AG04449 (cell line): Measurements from ENCODE around the gene KRT33A.

Experiments used
- CTCF ChIA-PET: fragments of 350-600 bp; formaldehyde crosslinking; extraction: SDS; loops from one replicate; lab custom pipeline; 2021; ENCODE audit warnings: antibody characterized with exemption; lab: Yijun Ruan, JAX
- POLR2A ChIA-PET: fragments of 400-600, 350-600 bp; formaldehyde crosslinking; extraction: SDS; loops from one replicate; lab custom pipeline; 2020; ENCODE audit warnings: antibody characterized with exemption, inconsistent platforms; lab: Yijun Ruan, JAX
- DNase-seq: peaks from one replicate; pipeline ENCODE4 v3.0.0-alpha.2; 2010; ENCODE audit warnings: low read depth, low spot score
- H3K4me3 ChIP-seq: 2 replicates; pipeline ENCODE4 v1.5.1; 2011; ENCODE audit warnings: low read depth, mild to moderate bottlenecking, control low read depth, low read length
- TF ChIP-seq, protein P1 (sequence below): IDR thresholded peaks from one replicate; pipeline ENCODE4 v1.5.1; 2011; ENCODE audit warnings: mild to moderate bottlenecking, moderate library complexity, low read length, control low read depth, inconsistent platforms; ENCODE audit not compliant: insufficient read depth; ENCODE audit errors: missing control alignments

Gene KRT33A

DNA sequence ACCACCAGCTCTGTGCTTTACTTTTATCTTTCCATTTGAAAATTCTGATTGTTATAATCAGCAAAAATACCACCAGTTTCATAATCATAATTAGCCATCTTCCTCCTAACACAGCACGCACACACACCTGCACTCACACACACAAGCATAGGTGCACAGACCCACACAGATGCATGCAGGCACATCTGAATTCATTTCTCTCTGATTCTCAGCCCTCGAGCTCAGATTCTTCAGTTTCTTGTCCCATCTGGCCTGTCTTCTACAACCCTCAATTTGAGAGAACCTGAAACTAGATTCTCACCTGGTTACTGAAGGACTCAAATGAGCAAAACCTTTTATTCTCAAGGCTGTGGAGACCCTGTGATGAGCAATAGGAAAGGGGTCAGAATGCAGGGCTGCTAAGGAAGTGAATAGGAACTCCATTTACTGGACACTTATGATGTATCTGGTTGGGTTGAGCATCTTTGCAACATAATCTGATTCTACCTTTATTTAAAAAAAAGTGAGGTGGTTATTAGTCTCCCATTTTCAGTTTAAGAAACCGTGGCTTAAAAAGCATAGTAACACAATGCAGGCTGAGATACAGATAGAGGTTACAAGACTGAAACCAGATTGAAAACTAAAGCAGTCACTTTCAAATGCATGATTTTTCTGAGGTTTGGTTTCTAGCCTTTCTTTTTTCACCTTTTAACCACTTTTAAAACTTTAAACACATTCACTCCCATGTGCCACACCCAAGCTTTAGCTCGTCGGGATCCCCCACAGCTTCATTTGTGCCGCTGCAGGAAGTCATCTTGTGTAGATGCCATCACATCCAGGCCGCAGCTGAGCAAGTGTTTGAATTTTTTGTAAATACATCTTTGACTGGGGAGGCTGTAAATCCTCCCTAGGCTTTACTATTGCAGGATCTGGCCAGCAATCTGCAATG lies 9.4 kb downstream of the KRT33A start:
- no peak overlapping the region for H3K4me3 ChIP-seq
- TF ChIP-seq, protein P1, sequence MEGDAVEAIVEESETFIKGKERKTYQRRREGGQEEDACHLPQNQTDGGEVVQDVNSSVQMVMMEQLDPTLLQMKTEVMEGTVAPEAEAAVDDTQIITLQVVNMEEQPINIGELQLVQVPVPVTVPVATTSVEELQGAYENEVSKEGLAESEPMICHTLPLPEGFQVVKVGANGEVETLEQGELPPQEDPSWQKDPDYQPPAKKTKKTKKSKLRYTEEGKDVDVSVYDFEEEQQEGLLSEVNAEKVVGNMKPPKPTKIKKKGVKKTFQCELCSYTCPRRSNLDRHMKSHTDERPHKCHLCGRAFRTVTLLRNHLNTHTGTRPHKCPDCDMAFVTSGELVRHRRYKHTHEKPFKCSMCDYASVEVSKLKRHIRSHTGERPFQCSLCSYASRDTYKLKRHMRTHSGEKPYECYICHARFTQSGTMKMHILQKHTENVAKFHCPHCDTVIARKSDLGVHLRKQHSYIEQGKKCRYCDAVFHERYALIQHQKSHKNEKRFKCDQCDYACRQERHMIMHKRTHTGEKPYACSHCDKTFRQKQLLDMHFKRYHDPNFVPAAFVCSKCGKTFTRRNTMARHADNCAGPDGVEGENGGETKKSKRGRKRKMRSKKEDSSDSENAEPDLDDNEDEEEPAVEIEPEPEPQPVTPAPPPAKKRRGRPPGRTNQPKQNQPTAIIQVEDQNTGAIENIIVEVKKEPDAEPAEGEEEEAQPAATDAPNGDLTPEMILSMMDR, result no peak
- DNase-seq, result no peak
- POLR2A ChIA-PET, result no interaction called here
- CTCF ChIA-PET, result interaction anchor here (0.6 to 3.5 kb wide), 3 partner anchors 9 to 146 kb away, joined by 3 to 23 read pairs (median 5); no protein-coding TSS in a partner anchor

DNA sequence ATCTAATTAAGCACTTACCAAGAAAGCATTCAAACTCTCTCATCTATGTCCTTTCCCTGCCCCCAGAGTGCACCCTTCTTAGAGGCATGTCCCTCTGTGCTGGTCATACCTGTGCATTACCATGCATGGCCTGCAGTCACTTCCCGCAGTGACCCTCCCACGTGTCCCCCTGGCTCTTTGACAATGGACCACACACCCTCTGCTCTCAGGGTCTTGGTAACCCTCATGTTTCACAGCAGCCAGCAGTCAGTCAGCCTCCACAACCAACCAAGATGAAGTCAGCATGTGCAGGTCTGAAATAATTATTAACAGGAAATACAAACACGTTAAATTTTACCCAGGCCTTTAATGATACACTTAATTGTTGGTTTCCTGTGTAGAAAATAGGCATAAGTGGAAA lies 10.1 kb downstream of the KRT33A start:
- CTCF ChIA-PET, result interaction anchor here (1.2 to 3.5 kb wide), 2 partner anchors 9 to 10 kb away, joined by 5 to 23 read pairs; no protein-coding TSS in a partner anchor
- POLR2A ChIA-PET, result no interaction called here
- no peak for DNase-seq
- TF ChIP-seq, protein P1, result no peak
- H3K4me3 ChIP-seq, result no peak overlapping the region

DNA sequence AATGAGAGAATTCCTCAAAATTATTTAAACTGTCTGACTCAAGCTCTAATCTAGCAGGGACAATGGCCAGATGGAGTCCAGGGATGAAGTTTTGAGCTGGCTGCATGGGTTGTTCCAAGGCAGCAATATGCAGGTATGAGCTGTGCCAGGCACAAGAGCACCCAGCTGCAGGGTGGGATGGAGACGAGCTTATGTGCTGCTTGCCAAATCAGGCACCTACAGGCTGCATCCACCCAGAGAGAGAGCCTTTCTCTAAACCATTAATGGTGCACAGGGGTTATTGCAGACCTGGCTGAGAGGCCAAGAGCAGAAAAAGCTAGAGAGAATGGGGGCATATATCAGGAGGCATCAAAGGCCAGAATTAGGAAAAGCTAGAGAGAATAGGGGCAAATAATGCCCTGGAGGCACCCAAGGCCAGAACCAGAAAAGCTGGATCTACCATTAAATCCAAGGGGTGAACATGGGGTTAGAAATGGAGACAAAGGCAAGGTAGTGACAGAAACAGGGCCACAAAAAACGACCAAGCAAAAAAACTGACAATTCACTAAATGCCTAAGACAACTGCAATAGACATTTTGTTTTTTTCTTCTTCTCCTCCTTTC lies 11.0 kb downstream of the KRT33A start:
- no peak overlapping the region for H3K4me3 ChIP-seq
- TF ChIP-seq, protein P1, result no peak

DNA sequence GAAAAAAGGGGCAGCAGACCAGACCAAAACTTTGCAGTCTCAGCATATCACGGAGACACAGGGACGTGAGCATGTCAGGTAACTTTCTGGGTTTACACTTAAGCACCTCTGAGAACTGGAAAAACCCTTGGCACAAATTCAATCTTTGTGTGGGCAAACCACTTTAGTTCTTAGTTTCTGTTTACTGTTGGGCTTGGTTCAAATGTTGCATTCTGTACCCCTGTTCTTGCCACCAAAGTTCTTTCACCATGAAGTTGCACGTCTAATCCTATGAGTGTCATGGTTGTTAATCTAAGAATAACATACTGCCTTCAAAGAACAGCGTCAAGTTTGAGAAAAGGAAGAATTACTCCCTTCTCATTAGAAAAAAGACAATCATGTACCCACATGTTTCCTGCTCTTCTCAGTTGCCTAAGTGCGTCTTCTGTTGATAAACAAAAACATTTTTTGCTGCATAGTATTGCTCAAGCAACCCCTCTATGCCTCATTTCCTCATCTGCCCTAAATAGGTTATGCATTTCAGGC lies 11.6 kb downstream of the KRT33A start:
- DNase-seq, result no peak
- H3K4me3 ChIP-seq, result no peak overlapping the region
- CTCF ChIA-PET, result interaction anchor here (0.6 to 3.5 kb wide), 3 partner anchors 9 to 310 kb away, joined by 3 to 23 read pairs (median 6); no protein-coding TSS in a partner anchor
- POLR2A ChIA-PET, result interaction anchor here (0.8 kb wide), 1 partner anchor 164 kb away, joined by 3 read pairs; no protein-coding TSS in a partner anchor
- TF ChIP-seq, protein P1, result no peak

More for the DNA sequence above, 11.0 kb downstream of the KRT33A start:
- ChIA-PET POLR2A (no interaction called here), CTCF (interaction anchor here (0.6 to 3.5 kb wide), 5 partner anchors 9 to 309 kb away, joined by 3 to 23 read pairs (median 3); no protein-coding TSS in a partner anchor)
- DNase-seq, result no peak

DNA sequence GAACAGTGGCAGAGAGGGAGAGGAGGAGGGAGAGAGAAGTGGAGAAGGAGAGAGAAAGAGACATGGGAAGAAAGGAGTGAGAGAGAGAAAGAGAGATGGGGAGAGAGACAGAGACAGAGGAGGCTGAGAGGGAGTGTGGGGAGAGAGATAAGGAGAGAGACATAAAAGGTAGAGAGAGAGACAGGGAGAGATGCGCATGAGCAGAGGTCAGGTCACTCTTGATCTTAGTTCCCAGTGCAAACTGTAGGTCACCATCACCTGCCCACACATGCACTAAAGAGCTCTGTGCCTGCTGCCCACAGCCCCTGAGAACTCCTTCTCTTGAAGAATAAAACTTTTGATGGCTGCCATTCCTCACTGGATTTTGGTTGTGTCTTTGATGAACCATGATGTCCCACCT lies 14.9 kb downstream of the KRT33A start:
- TF ChIP-seq, protein P1, result no peak
- POLR2A ChIA-PET, result no interaction called here
- no peak overlapping the region for H3K4me3 ChIP-seq
- DNase-seq, result no peak
- CTCF ChIA-PET, result interaction anchor here (1.5 kb wide), 1 partner anchor 213 kb away, joined by 3 read pairs; no protein-coding TSS in a partner anchor
